MCF 10A (cell line): ENCODE data around the gene MPC1. TPM values are rescaled to one million over a fixed set of nuclear protein-coding genes. Genes with fewer than 3 reads are reported as not detected.

ENCODE experiments used
- BruUV-seq: library from RNA; stranded (reverse); fragments of 400-500 nt; replicated peaks from 2 replicates; lab custom pipeline; 2021; lab: Mats Ljungman, UMichigan
- CTCF ChIA-PET: fragments of 300-600 bp; sonication (Branson Sonifier 250); formaldehyde crosslinking; extraction: SDS; loops from one replicate; lab custom pipeline; 2021; ENCODE audit warnings: antibody characterized with exemption, inconsistent platforms; lab: Yijun Ruan, JAX
- POLR2A ChIA-PET: fragments of 300-600, 350-650 bp; sonication (Branson Sonifier 250); formaldehyde crosslinking; extraction: SDS; loops from one replicate; lab custom pipeline; 2020; ENCODE audit warnings: antibody characterized with exemption, inconsistent platforms; lab: Yijun Ruan, JAX
- DNase-seq: peaks from one replicate; pipeline ENCODE4 v3.0.0-alpha.2; 2018; ENCODE audit not compliant: unreplicated experiment
- H3K27ac Mint-ChIP-seq: one replicate; pipeline ENCODE4 v1.8.0; 2022; ENCODE audit warnings: mild to moderate bottlenecking, low read depth, mixed read lengths; ENCODE audit not compliant: unreplicated experiment
- H3K27me3 Mint-ChIP-seq: one replicate; pipeline ENCODE4 v1.8.0; 2022; ENCODE audit warnings: mixed read lengths; ENCODE audit not compliant: insufficient read depth, unreplicated experiment
- H3K36me3 Mint-ChIP-seq: one replicate; pipeline ENCODE4 v1.8.0; 2022; ENCODE audit warnings: mild to moderate bottlenecking, moderate library complexity, mixed read lengths; ENCODE audit not compliant: insufficient read depth, unreplicated experiment
- H3K4me1 Mint-ChIP-seq: one replicate; pipeline ENCODE4 v1.8.0; 2022; ENCODE audit warnings: mixed read lengths; ENCODE audit not compliant: insufficient read depth, unreplicated experiment
- H3K4me3 Mint-ChIP-seq: one replicate; pipeline ENCODE4 v1.8.0; 2022; ENCODE audit warnings: mild to moderate bottlenecking, moderate library complexity, mixed read lengths; ENCODE audit not compliant: unreplicated experiment
- H3K9me3 Mint-ChIP-seq: one replicate; pipeline ENCODE4 v1.8.0; 2022; ENCODE audit warnings: mixed read lengths; ENCODE audit not compliant: unreplicated experiment
- CTCF ChIP-seq: fragments of 200-600 bp; IDR thresholded peaks from one replicate; pipeline ENCODE4 v1.8.0; 2022; ENCODE audit warnings: antibody characterized with exemption, mild to moderate bottlenecking; ENCODE audit not compliant: unreplicated experiment
- intact Hi-C: fragments of 100-400 bp; cut with micrococcal nuclease; formaldehyde crosslinking; loops from 2 replicates; pipeline ENCODE4 v1.14.1; 2022
- total RNA-seq: library from RNA; stranded (reverse); gene quantifications from 2 replicates; pipeline ENCODE4 v1.2.3, GENCODE V29; 2022

MPC1 gene
- total RNA-seq, 1 experiment from 2014 or later: 33.1 TPM

GRCh38 chr6:166344240-166344639, 38.5 kb downstream of the MPC1 start:
- H3K36me3 Mint-ChIP-seq: peaks cover 7% of the 10 kb centered on the region
- no peak overlapping the region for H3K4me3 Mint-ChIP-seq
- CTCF ChIA-PET: interaction anchor here (1.1 to 2.1 kb wide), 3 partner anchors 34 to 68 kb away, joined by 3 to 8 read pairs (median 4); no protein-coding TSS in a partner anchor
- no peaks in the 10 kb centered on the region for H3K4me1 Mint-ChIP-seq
- no TSS peak for BruUV-seq
- TF ChIP-seq CTCF: no peak
- POLR2A ChIA-PET: interaction anchor here (4.5 kb wide), 1 partner anchor 37 kb away, joined by 37 read pairs; no protein-coding TSS in a partner anchor
- H3K27ac Mint-ChIP-seq: no peak overlapping the region
- DNase-seq: no peak
- H3K27me3 Mint-ChIP-seq: no peaks in the 10 kb centered on the region
- no peaks in the 10 kb centered on the region for H3K9me3 Mint-ChIP-seq
- intact Hi-C loops: no loop called here

GRCh38 chr6:166343150-166343487, 39.6 kb downstream of the MPC1 start:
- intact Hi-C loops: no loop called here
- CTCF ChIA-PET: interaction anchor here (0.6 to 1.4 kb wide), 4 partner anchors 17 to 198 kb away, joined by 3 to 5 read pairs (median 3); no protein-coding TSS in a partner anchor
- peaks cover 6% of the 10 kb centered on the region for H3K36me3 Mint-ChIP-seq
- no peaks in the 10 kb centered on the region for H3K9me3 Mint-ChIP-seq
- DNase-seq: no peak
- peak overlapping the region; percentile 87 for H3K4me3 Mint-ChIP-seq
- TF ChIP-seq CTCF: no peak
- peak overlapping the region; percentile 89 for H3K27ac Mint-ChIP-seq
- BruUV-seq: no TSS peak
- no peaks in the 10 kb centered on the region for H3K27me3 Mint-ChIP-seq
- H3K4me1 Mint-ChIP-seq: peaks cover 4% of the 10 kb centered on the region
- POLR2A ChIA-PET: interaction anchor here (0.6 to 4.5 kb wide), 8 partner anchors 10 to 56 kb away, joined by 3 to 37 read pairs (median 4); no protein-coding TSS in a partner anchor

GRCh38 chr6:166342349-166343149, 40.2 kb downstream of the MPC1 start, which contains the start of gene SFT2D1:
Gene SFT2D1, minus strand, starts transcription at chr6:166342545. Its CDS starts 64 bp downstream, at chr6:166342481.
- Mint-ChIP-seq H3K9me3 (no peaks in the 10 kb centered on the region), H3K4me1 (peaks cover 6% of the 10 kb centered on the region), H3K36me3 (peaks cover under 1% of the 10 kb centered on the region), H3K27ac (peak within 1 kb of the TSS; percentile 89), H3K4me3 (peak within 1 kb of the TSS; percentile 87), H3K27me3 (no peaks in the 10 kb centered on the region)
- peak; percentile 75 for DNase-seq
- no peak for TF ChIP-seq CTCF
- ChIA-PET CTCF (interaction anchor here (0.6 to 1.4 kb wide), 7 partner anchors 14 to 199 kb away, joined by 3 to 5 read pairs (median 3); no protein-coding TSS in a partner anchor), POLR2A (interaction anchor here (0.6 to 4.5 kb wide), 13 partner anchors 10 to 107 kb away, joined by 3 to 37 read pairs (median 4); no protein-coding TSS in a partner anchor)
- intact Hi-C loops: loop anchor here (1.0 kb wide), 1 partner anchor 39 kb away; no protein-coding TSS in a partner anchor
- BruUV-seq: TSS peak; percentile 83

GRCh38 chr6:166341977-166342348, 40.8 kb downstream of the MPC1 start:
- peak; percentile 16 for DNase-seq
- POLR2A ChIA-PET: interaction anchor here (0.6 to 4.5 kb wide), 10 partner anchors 15 to 551 kb away, joined by 3 to 37 read pairs (median 4); no protein-coding TSS in a partner anchor
- CTCF ChIA-PET: interaction anchor here (0.6 to 1.4 kb wide), 4 partner anchors 13 to 178 kb away, joined by 3 to 5 read pairs (median 4); no protein-coding TSS in a partner anchor
- no peak for TF ChIP-seq CTCF
- peak overlapping the region; percentile 87 for H3K4me3 Mint-ChIP-seq
- no peaks in the 10 kb centered on the region for H3K36me3 Mint-ChIP-seq
- H3K27ac Mint-ChIP-seq: peak overlapping the region; percentile 89
- intact Hi-C loops: loop anchor here (1.0 kb wide), 1 partner anchor 39 kb away; no protein-coding TSS in a partner anchor
- TSS peak; percentile 74 for BruUV-seq
- H3K27me3 Mint-ChIP-seq: no peaks in the 10 kb centered on the region
- H3K9me3 Mint-ChIP-seq: no peaks in the 10 kb centered on the region
- H3K4me1 Mint-ChIP-seq: peaks cover 6% of the 10 kb centered on the region
